NCI-H2196 treated with DMSO at 0.1 percent for 48 hours (cell line): Measurements from ENCODE around the gene TATDN2.
"Not testable (repeated sequence)": the region's sequence is repeated elsewhere in the genome, so short reads cannot be mapped to it uniquely, and the experiment has no call there.

Experiments
- DNase-seq: peaks from one replicate; lab custom pipeline; 2025; ENCODE audit not compliant: unreplicated experiment; lab: John Stamatoyannopoulos, UW

The TATDN2 gene

DNA sequence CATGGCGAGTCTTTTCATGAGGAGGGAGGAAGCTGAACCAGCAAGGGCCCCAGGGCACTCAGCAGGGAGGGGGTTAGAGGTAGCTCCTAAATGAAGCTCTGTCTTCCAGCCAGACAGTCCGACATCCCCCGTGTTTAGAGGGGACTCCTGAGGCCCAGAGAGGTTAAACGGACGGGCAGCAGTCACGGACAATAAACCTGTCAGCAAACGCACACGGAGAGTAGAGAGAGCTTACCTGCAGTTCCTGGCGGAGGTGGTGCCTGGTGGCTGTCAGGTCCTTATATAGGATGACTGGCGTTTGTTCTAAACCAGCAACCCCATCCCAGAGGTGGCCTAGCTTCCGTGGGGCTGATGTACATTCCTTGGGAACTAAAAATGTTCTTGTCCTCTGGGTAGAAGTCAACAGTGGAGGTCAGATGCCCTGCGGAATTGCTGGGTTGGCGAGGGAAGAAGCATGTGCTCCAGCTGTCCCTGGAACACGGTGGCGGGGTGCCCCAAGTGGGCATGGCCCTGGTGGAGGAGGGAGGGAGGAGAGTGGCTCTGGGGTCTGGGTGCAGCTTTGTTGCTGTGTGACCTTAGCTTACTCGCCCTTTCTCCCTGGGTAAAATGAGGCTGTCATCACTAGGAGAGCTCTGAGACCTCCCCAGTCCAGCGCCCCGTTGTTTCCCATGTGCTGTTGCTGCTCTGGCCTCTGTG lies 42.4 kb downstream of the TATDN2 start:
- no peak for DNase-seq

DNA sequence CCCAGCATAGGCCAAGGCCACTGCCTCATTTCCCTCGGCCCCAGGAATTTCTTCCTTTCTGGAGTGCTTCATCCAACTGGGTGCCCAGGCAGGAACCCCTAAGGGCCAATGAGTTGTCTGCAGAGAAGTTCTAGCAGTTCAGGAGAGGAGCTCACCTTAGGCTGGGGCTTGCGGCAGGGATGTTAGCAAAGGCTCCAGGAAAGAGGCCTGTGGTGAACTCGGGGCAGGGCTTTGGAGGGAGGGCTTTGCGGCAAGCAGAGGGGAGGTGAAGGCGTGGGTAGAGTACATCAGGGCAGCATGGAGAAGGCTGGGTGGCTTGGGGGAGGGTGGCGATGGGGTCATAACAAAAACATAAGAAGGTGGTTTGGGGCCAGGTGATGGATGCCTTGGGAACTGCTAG lies 43.4 kb downstream of the TATDN2 start:
- DNase-seq: no peak

DNA sequence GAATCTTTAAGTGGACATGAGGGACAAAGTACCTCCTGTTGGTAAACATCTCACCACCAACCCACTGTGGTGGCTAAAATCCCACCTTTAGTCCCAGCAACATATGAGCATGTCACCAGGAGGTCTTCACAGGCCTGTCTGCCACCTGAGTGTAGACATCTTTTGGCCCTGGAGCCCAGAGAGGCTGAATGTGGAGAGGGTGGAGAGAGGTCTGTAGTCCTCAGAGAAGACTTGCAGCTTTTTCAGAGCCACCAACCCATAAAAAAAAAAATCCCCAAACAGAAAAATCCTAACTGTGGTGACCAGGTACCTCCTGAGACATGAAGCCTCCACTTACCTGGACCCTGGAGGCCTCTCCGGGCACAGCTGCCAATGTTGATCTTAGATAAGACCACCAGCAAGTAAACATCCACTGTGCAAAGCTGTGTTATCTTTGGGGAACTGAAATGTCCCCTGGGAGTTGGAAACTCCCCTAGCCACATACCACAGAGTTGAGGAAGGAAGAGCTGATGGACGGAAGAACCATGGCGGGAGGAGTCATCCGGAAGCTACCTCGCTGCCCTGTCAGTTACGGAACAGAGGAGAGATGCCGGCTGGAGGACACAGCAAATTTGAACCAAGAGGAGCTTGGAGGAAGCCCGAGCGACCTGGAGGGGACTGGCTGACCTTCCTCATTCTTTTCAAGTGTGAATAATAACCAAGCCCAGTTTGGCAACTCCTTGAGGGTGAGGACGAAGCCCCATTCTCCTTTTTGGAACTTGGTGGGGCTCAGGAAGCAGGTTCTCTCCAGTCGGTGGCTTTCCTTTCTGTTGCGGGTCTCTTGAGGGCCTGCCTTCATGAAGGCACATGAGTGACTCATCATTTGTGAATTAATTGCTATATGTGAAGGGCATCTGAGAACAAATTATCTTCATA lies 44.5 kb downstream of the TATDN2 start, which contains the start of gene GHRL:
TSS of gene GHRL (minus strand) at position 443 of the 915 bp plus-strand sequence. CDS start 2,767 bp downstream, outside the sequence.
- no peak for DNase-seq

DNA sequence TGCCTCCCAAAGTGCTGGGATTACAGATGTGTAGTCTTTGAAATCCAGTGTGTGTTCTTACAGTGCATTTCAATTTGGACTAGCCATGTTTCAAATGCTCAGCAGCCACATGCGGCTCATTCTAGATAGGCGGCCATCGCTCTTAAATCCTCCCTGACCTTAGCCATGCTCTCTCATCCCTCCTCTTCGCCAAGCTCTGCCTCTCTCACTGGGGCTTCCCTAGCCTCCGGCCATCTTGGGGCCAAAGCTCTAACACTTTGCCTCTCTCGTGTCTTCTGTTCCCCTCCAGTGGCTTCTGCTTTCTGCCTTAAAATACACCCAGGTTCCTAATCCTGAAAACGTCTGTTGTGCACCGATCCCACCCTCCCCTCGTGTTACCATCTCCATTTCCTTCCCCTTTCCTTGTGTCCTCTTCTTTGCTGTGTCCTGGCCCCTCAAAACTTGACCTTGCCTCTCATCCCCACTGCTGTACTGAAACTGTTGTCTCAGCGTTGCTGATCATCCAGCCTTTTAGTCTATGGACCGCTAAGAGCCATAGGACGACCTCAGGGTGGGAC lies 45.8 kb downstream of the TATDN2 start:
- no peak for DNase-seq

DNA sequence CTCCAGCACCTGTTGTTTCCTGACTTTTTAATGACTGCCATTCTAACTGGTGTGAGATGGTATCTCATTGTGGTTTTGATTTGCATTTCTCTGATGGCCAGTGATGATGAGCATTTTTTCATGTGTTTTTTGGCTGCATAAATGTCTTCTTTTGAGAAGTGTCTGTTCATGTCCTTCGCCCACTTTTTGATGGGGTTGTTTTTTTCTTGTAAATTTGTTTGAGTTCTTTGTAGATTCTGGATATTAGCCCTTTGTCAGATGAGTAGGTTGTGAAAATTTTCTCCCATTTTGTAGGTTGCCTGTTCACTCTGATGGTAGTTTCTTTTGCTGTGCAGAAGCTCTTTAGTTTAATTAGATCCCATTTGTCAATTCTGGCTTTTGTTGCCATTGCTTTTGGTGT lies 49.8 kb downstream of the TATDN2 start:
- DNase-seq: not testable (repeated sequence)

DNA sequence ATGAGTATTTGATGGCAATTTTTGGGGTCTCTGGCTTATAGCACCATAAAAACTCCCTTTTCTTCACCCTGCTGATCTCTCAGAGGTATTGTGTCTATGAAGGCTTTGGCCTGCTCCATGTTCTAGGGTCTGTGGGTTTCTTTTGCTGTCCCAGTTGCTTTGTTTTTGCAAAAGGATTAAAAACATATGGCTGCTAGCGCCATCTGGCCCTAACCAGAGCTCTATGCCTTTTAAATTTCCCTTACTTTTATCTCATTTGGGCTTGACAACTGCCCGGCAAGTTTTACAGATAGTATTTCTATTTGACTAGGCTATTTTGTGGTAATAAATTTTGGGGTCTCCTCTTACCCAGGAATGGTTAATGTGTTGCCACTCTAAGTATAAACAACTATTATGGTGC lies 50.9 kb downstream of the TATDN2 start:
- no peak for DNase-seq

DNA sequence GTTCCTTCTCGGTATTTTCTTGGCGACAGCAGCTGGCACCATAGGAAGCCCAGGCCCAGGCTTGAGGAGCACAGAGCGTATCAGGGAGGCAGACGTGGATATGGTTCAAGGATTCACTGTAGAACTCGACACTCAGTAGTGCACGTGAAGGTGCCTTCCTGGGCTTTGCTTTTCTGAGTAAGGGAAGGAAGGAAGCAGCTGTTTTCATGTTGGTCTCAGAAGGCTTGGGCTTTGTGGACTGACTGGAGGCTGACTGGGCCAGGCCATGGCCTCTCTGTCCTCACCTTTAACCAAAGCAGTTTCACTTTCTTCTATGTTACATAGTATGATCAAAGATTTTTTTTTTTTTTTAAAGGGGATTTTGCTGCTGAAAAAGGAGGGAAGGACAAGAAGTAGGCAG lies 51.4 kb downstream of the TATDN2 start:
- no peak for DNase-seq

DNA sequence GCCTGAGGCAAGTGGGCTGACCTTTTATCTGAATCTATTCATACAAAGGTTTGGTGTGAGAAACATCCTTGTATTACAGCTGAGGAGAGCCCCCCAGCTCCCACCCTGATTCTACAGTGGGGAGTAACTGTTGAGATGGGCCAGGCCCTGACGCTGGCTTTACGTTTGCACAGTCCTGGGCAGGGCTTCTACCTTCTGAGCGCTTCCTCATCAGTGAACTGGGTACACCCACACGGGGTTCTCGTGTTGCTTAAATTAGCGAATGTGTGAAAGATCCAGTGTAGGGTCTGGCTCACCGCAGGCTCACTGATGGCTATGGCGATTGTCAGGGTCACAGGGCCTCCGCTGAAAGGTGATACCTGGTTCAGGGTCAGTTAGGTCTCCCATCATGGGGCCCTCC lies 51.8 kb downstream of the TATDN2 start:
- DNase-seq: no peak

DNA sequence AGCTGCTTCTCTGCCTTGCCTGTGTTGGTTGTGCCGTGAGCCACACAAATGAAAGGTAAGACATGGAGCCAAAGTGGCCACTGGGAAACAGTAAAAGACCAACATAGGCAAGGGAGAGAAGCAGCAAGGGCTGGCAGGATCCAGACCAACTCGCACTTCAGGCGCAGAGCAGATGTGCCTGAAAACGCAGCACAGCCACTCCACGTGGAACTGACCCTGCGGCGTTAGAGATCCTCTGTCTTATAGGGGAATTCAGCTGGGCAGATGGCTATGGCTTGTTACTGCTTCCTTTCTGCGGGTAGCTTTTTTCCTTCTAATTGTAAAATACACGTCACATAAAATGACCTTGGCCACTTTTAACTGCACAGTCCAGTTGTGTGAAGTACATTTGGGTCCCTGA lies 54.8 kb downstream of the TATDN2 start:
- no peak for DNase-seq

DNA sequence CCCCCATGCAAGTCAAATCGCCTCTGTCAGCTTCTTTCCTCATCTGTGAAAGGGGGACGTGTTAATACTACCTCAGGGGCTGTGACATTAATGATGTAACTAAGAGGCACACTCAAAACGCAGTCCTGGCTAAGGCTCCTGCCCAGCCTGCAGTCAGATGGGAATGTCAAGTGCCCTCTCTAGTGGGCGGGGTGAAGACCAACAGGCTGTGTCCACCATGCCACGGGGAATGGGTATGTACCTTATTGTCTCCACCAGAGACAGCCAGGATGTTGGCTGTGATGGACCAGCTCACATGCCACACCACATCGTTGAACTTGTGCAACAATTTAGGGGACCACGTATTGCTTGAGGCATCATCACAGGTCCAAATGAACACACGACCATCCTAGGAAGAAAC lies 55.5 kb downstream of the TATDN2 start:
- no peak for DNase-seq

DNA sequence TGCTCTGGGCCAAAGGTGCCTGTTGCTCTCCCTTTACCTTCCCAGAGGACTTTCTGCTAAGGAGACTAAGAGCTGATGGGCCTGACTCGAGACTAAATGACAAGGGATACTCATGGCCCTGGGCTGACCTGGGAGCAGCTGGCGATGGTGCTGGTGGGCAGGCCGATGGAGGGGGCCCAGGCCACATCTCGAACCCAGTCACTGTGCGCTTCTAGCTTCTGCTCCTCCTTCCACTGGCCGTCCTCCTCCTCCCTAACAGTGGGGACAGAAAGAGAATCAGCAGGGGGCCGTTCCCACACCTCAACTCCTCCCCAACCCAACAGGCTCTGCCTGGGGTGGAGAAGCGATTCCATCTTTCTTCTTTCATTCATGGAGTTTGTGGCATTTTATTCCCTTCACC lies 56.6 kb downstream of the TATDN2 start:
- no peak for DNase-seq

DNA sequence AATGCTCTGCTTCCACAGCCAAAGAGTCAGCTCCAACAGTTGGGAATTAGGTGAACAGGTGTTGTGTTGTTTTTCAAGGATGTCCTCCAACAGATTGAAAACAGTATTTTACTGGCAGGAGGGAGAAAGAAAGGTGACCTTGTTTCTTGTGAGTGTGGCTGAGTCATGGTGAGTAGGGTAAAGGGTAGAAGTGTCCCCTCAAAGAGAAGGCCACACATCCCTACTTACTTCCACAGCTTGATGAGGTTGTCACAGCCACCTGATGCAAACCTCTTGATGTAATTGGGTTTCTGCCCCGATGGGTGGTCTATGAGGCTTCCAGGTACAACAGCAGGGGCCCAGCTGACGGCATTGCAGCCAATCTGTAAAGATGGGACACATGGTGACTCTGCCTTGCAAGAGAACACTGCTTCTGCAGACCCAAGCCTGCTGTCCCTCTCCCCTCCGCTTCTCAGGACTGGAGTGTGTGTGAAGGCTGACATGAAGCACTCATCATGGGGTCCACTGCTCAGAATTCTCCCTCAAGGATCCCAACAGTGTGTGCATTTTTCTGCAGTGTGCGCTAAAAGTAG lies 57.2 kb downstream of the TATDN2 start:
- DNase-seq: no peak

DNA sequence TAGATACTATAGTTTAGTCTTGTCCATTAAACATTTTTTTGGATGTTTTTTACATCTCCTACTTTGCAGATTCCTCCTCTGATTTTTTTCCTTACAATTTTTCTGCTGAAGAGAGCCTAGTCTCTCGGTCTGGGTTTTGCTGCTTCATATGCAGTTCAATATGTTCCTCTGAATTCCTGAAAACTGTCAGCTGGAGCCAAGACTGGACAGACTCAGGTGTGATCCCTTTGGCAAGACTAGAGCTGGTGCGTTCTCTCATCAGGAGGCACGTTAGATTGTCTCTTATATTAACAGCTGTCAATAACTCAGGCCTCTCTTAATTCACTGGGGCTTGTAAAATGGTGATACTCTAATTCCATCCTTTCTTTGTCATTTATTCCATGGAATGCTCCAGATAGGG lies 57.9 kb downstream of the TATDN2 start:
- DNase-seq: no peak

DNA sequence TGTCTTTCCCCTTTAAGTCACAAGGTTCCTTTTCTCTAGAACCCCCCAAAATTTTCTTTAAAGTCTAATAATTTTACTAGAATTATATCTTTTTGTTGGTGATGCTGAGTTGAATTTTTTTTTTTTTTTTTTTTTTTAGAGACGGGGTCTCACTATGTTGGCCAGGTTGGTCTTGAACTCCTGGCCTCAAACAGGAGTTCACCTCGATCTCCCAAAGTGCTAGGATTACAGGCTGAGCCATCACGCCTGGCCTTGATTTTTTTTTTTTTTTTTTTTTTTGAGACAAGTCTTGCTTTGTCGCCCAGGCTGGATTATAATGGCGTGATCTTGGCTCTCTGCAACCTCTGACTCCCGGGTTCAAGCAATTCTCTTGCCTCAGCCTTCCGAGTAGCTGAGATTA lies 60.4 kb downstream of the TATDN2 start:
- DNase-seq: no peak

DNA sequence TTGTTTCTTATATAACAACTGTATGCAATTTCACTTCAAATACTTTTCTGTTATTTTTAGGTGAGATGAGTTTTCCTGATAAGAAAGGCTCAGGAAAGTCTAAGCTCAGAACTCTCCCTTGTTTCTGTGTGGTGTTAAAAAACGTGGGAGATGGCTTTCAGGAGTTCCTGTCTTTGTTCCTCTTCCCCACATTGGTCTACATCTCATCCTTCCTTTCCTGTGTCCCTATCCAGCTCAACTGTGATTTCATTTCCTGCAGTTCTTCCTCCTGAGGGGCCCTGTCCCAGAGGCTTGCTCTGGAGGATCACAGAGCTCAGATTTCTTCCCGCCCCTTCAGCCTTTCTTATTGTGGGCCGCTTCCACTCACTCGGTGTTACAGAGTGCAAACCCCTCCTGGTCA lies 61.5 kb downstream of the TATDN2 start:
- DNase-seq: no peak

DNA sequence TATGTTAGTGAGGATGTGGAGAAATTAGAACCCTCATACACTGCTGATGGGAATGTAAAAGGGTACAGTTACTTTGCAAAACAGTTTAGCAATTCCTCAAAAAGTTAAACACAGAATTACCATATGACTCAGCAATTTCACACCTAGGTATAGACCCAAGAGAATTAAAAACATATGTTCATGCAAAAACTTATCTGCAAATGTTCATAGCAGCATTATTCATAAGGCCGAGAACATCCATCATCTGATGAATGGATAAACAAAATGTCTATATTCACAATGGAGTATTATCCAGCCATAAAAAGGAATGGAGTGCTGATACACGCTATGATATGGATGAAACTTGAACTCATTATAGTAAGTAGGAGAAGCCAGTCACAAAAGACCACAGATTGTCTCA lies 62.3 kb downstream of the TATDN2 start:
- no peak for DNase-seq

DNA sequence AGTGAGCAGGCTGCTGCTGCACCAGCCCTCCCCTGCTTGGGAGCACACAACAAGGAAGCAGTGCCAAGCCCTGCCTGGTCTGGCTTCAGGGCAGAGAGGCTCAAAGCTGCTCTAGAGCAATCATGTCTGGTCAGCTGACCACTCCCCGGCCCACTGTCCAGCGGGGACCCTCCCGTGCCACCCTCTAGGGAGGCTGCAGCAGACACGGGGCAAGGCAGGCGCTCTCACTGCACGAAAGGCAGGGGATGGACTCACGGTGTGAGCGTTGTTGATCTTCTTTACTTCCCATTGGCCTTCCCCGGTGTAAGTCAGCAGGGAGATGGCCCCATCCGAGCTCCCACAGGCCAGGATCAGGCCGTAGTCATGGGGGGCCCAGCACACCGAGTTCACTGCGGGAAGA lies 63.5 kb downstream of the TATDN2 start:
- DNase-seq: no peak

DNA sequence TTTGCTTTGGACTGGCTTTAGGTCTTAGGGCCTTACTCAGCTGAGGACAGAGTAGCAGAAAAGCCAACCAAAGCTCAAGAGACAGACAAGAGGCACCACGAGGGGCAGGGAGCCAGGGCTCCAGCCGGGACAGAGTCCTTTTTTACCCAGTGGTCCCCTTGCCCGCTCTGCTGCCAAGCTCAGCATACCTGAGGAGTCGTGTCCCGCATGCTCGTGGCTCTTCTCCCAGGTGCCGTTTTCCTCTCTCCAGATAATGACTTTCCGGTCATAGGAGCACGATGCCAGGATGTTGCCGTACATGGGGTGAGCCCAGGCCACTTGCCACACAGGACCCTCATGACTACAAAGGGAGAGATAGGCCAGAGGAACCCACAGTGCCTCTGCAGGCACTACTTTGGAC lies 64.1 kb downstream of the TATDN2 start:
- no peak for DNase-seq

DNA sequence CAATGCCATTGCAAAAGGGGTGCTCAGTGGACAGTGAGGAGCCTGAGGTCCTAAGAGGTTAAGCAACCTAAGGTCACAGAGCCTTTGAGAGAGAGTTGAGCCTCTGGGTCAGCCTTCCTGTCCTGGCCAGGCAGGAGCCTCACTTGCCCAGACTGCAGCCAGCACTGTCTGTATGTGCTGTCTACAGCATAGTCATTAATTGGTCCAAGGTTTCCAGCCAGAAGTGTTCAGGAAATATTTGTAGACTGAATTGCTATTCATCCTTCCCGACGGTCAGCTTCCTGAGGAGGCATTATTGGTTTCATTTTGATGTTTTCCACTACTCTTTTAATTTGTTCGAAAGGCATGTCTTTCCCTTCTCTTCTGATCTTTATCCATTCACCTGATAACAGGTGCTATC lies 64.6 kb downstream of the TATDN2 start:
- no peak for DNase-seq

DNA sequence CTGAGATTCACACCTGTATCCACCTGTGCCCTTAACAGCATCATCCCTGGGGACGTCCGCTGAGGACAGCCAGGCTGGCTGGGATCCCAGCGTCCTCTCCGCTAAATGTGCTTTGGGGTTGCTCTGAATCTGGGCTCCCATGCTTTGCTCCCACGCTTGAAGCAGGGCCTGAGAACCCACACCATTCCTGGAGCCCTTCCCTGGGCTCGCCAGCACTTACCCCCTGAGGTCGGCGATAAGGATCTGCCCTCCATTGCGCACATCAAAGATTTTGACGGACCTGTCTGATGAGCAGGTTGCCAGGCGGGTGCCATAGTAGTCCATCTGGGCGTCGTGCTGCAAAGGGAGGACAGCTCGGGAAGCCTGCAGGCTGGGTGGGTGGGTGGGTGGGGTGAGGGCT lies 66.8 kb downstream of the TATDN2 start:
- DNase-seq: no peak

DNA sequence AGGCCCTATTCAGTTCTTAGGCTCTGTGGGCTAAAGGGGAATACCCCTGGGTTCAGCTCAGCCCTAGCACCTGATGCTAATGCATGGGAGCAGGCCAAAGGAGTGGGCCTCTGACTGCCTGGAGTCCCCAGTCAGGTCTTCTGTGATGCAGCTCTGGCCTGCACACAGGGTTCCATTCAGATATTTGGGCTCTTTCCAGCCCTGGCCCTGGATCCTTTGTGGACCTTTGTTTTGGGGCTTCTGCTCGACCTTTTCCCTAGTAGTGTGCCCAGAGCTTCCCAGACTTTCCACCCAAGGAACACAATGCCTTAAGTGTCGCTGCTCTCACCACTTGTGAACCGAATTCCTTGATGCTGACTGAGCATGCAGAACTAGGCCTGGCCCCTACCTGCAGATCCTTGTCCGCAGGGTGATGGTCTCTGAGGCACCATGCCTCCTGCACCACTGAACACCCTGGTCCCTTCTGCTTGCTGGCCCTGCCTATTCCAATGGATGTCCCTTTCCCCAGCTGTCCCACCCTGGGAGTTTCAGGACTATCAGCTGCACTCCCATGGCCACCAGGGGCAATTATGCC lies 67.6 kb downstream of the TATDN2 start:
- DNase-seq: no peak
